ENCODE results near the gene ARHGAP23. TPM values are rescaled to one million over a fixed set of nuclear protein-coding genes. Genes with fewer than 3 reads are reported as not detected.

Gene ARHGAP23
- polyA plus RNA-seq, 1 donor (not counting 4 experiments of a cell fraction or from before 2014, with no cell fraction given), result 6.1 TPM

DNA sequence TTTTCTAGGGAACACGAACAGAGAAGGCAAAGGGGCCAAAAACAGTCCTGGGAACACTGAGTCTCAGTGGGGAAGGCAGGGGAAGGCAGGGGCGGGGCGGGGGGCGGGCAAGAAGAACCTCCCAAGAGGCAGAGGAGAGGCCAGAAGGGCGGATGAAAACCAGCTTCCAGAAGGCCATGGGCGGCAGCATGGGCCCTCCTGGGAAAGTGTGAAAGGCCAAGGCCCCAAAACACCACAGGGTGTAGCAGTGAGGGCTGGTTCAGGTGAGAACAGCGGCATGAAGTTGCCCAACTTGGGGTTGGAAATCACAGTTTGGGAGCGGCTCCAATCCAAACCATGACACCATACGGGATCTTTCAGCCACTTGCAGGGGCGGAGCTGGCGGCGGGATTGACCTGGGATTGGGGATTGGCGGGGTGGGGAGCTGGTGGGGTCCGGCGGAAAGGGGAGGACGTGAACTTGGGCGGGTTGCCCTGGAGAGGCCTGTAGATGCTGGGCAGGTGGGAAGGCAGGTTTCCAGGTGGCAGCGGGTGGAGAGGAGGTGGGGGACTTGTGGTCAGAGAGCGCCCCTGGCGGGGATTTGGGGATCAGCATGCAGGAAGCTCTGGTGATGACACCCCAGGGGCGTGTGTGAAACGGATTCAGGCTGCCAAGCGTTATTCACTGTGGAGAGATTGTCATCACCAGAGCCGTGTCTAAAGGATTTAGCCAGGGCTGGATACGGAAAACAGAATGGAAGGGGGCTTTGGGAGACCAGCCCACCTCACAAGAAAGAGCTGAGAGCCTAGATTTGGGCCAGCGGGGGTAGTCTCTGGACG lies 80.9 kb downstream of the ARHGAP23 start:
- no peaks in the 10 kb centered on the region for H3K79me2 ChIP-seq (ENCODE audit: control insufficient read depth, insufficient read depth, low read length)
- no peak for TF ChIP-seq EZH2 (IDR thresholded peaks at IDR 0.05; ENCODE audit: low read length)
- TF ChIP-seq, protein P1, sequence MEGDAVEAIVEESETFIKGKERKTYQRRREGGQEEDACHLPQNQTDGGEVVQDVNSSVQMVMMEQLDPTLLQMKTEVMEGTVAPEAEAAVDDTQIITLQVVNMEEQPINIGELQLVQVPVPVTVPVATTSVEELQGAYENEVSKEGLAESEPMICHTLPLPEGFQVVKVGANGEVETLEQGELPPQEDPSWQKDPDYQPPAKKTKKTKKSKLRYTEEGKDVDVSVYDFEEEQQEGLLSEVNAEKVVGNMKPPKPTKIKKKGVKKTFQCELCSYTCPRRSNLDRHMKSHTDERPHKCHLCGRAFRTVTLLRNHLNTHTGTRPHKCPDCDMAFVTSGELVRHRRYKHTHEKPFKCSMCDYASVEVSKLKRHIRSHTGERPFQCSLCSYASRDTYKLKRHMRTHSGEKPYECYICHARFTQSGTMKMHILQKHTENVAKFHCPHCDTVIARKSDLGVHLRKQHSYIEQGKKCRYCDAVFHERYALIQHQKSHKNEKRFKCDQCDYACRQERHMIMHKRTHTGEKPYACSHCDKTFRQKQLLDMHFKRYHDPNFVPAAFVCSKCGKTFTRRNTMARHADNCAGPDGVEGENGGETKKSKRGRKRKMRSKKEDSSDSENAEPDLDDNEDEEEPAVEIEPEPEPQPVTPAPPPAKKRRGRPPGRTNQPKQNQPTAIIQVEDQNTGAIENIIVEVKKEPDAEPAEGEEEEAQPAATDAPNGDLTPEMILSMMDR (optimal IDR thresholded peaks at IDR 0.05 in 1 of 3, IDR thresholded peaks at IDR 0.05 in 1 of 3, conservative IDR thresholded peaks at IDR 0.05 in 1 of 3; ENCODE audit: extremely low read depth in 1 of 3, insufficient read depth in 2 of 3, low read length in 3 of 3), result peak; percentile 67 to 94 (median 74)
- peaks cover 14% of the 10 kb centered on the region for H3K4me1 ChIP-seq (ENCODE audit: control insufficient read depth, extremely low read depth, insufficient read depth, low read length)
- no peaks in the 10 kb centered on the region for H3K27me3 ChIP-seq (ENCODE audit: control insufficient read depth, extremely low read depth, insufficient read depth, low read length)
- H3K4me2 ChIP-seq (ENCODE audit: control insufficient read depth, extremely low read depth, insufficient read depth, low read depth, low read length), result peak overlapping the region; percentile 60
- no peak overlapping the region for H2AFZ ChIP-seq (ENCODE audit: control insufficient read depth, low read length)
- no peak overlapping the region for H3K4me3 ChIP-seq (ENCODE audit: control insufficient read depth in 2 of 3, extremely low read depth in 1 of 3, insufficient read depth in 2 of 3, low read depth in 1 of 3, low read length in 3 of 3)
- H3K9ac ChIP-seq (ENCODE audit: control insufficient read depth, extremely low read depth, insufficient read depth, low read length), result peak overlapping the region; percentile 9
- peaks cover 7 to 10% of the 10 kb centered on the region in 2 experiments for H3K36me3 ChIP-seq (ENCODE audit: control insufficient read depth in 2 of 2, extremely low read depth in 1 of 2, insufficient read depth in 2 of 2, low read length in 2 of 2)
- dilution Hi-C loops (cut with MboI; ENCODE audit: extremely low pct_ligation_motif_present, low sequenced_read_pairs), result no loop called here
- no peak overlapping the region for H3K27ac ChIP-seq (ENCODE audit: control insufficient read depth, insufficient read depth, low read length)
- FAIRE-seq, result no peak
- peak; percentile 91 for DNase-seq (ENCODE audit: low read depth, low spot score)
- peaks cover 3% of the 10 kb centered on the region for H4K20me1 ChIP-seq (ENCODE audit: control insufficient read depth, extremely low read depth, insufficient read depth, low read length)
- no peaks in the 10 kb centered on the region for H3K9me3 ChIP-seq (ENCODE audit: control insufficient read depth, low read depth, low read length)
- peaks cover 2% of the 10 kb centered on the region for H3K9me1 ChIP-seq (ENCODE audit: control insufficient read depth, extremely low read depth, insufficient read depth, low read length)

DNA sequence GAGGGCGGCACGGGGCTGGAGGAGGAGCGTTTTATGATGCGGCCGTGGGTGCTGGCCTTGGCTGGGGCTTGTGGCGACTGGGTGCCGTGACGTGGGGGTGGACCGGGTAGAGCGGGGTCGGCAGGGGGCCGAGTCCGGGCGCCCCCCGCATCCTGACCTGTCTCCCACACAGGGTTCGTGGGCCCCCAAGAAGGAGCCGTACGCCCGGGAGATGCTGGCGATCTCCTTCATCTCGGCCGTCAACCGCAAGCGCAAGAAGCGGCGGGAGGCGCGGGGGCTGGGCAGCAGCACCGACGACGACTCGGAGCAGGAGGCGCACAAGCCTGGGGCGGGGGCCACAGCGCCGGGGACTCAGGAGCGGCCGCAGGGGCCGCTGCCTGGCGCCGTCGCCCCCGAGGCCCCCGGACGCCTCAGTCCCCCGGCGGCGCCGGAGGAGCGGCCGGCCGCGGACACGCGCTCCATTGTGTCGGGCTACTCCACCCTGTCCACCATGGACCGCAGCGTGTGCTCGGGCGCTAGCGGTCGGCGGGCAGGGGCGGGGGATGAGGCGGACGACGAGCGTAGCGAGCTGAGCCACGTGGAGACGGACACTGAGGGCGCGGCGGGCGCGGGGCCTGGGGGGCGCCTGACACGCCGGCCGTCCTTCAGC lies 81.6 kb downstream of the ARHGAP23 start:
- no peaks in the 10 kb centered on the region for H3K9me3 ChIP-seq (ENCODE audit: control insufficient read depth, low read depth, low read length)
- DNase-seq (ENCODE audit: low read depth, low spot score) (no peak), FAIRE-seq (no peak)
- no peak overlapping the region for H3K27ac ChIP-seq (ENCODE audit: control insufficient read depth, insufficient read depth, low read length)
- dilution Hi-C loops (cut with MboI; ENCODE audit: extremely low pct_ligation_motif_present, low sequenced_read_pairs), result no loop called here
- H3K9me1 ChIP-seq (ENCODE audit: control insufficient read depth, extremely low read depth, insufficient read depth, low read length), result peaks cover 2% of the 10 kb centered on the region
- no peaks in the 10 kb centered on the region for H3K79me2 ChIP-seq (ENCODE audit: control insufficient read depth, insufficient read depth, low read length)
- no peak overlapping the region for H3K4me3 ChIP-seq (ENCODE audit: control insufficient read depth in 2 of 3, extremely low read depth in 1 of 3, insufficient read depth in 2 of 3, low read depth in 1 of 3, low read length in 3 of 3)
- H4K20me1 ChIP-seq (ENCODE audit: control insufficient read depth, extremely low read depth, insufficient read depth, low read length), result peaks cover 3% of the 10 kb centered on the region
- H3K36me3 ChIP-seq (ENCODE audit: control insufficient read depth in 2 of 2, extremely low read depth in 1 of 2, insufficient read depth in 2 of 2, low read length in 2 of 2), result peaks cover 6 to 10% of the 10 kb centered on the region in 2 experiments
- no peak for TF ChIP-seq EZH2 (IDR thresholded peaks at IDR 0.05; ENCODE audit: low read length)
- TF ChIP-seq, protein P1 (optimal IDR thresholded peaks at IDR 0.05 in 1 of 3, IDR thresholded peaks at IDR 0.05 in 1 of 3, conservative IDR thresholded peaks at IDR 0.05 in 1 of 3; ENCODE audit: extremely low read depth in 1 of 3, insufficient read depth in 2 of 3, low read length in 3 of 3), result no peak
- H3K27me3 ChIP-seq (ENCODE audit: control insufficient read depth, extremely low read depth, insufficient read depth, low read length), result no peaks in the 10 kb centered on the region
- H2AFZ ChIP-seq (ENCODE audit: control insufficient read depth, low read length), result no peak overlapping the region
- H3K4me2 ChIP-seq (ENCODE audit: control insufficient read depth, extremely low read depth, insufficient read depth, low read depth, low read length), result peak overlapping the region; percentile 60
- peaks cover 14% of the 10 kb centered on the region for H3K4me1 ChIP-seq (ENCODE audit: control insufficient read depth, extremely low read depth, insufficient read depth, low read length)
- peak overlapping the region; percentile 9 for H3K9ac ChIP-seq (ENCODE audit: control insufficient read depth, extremely low read depth, insufficient read depth, low read length)

All from keratinocyte (primary cell).